Karpas-422 (cell line): Measurements from ENCODE around the gene PTGES. TPM values are rescaled to one million over a fixed set of nuclear protein-coding genes. Genes with fewer than 3 reads are reported as not detected.
"Not testable (repeated sequence)": the region's sequence is repeated elsewhere in the genome, so short reads cannot be mapped to it uniquely, and the experiment has no call there.

Source experiments
- DNase-seq: peaks from one replicate; pipeline ENCODE4 v3.0.0-alpha.2; 2015
- H2AFZ ChIP-seq: fragments of 200-600 bp; sonication (generic); 2 replicates; pipeline ENCODE4 v1.6.1; 2014; ENCODE audit warnings: antibody characterized with exemption, low read length, mixed read lengths
- H3K27ac ChIP-seq: fragments of 200-600 bp; sonication (generic); 2 replicates; pipeline ENCODE4 v1.5.1; 2014; ENCODE audit warnings: mild to moderate bottlenecking, low read length, moderate library complexity
- H3K27me3 ChIP-seq: fragments of 200-600 bp; sonication (generic); 2 replicates; pipeline ENCODE4 v1.6.1; 2014; ENCODE audit warnings: low read length, mixed read lengths
- H3K36me3 ChIP-seq: fragments of 200-600 bp; sonication (generic); 2 replicates; pipeline ENCODE4 v1.6.1; 2014; ENCODE audit warnings: low read length, mixed read lengths; ENCODE audit not compliant: insufficient read depth
- H3K4me1 ChIP-seq: fragments of 200-600 bp; sonication (generic); 2 replicates; pipeline ENCODE4 v1.6.1; 2014; ENCODE audit warnings: mild to moderate bottlenecking, low read length, mixed read lengths
- H3K4me2 ChIP-seq: fragments of 200-600 bp; sonication (generic); 2 replicates; pipeline ENCODE4 v1.6.1; 2014; ENCODE audit warnings: low read length, low read depth, mild to moderate bottlenecking; ENCODE audit not compliant: poor library complexity, severe bottlenecking
- H3K4me3 ChIP-seq: fragments of 200-600 bp; sonication (generic); 2 replicates; pipeline ENCODE4 v1.5.1; 2014; ENCODE audit warnings: mild to moderate bottlenecking, antibody characterized with exemption, low read length, mixed read lengths
- H3K79me2 ChIP-seq: fragments of 200-600 bp; sonication (generic); 2 replicates; pipeline ENCODE4 v1.6.1; 2014; ENCODE audit warnings: mild to moderate bottlenecking, low read length, mixed read lengths
- H3K9ac ChIP-seq: fragments of 200-600 bp; sonication (generic); 2 replicates; pipeline ENCODE4 v1.6.0; 2014; ENCODE audit warnings: low read length
- H3K9me2 ChIP-seq: fragments of 200-600 bp; sonication (generic), shearing (Covaris generic); replicated peaks from 2 replicates; pipeline ENCODE4 v1.6.0; 2014; ENCODE audit warnings: mild to moderate bottlenecking, low read length, moderate library complexity; ENCODE audit not compliant: insufficient read depth
- H3K9me3 ChIP-seq: fragments of 300-700, 200-600 bp; sonication (generic); 2 replicates; pipeline ENCODE4 v1.6.1; 2014; ENCODE audit warnings: low read length, mixed read lengths
- H4K20me1 ChIP-seq: fragments of 200-600 bp; sonication (generic); 2 replicates; pipeline ENCODE4 v1.6.1; 2014; ENCODE audit warnings: mild to moderate bottlenecking, antibody characterized with exemption, low read length, low read depth; ENCODE audit not compliant: insufficient read depth
- total RNA-seq: library from RNA; depleted of rRNA; stranded (reverse); fragments of >200 nt; shearing (Covaris generic); gene quantifications from 2 replicates; pipeline ENCODE4 v1.2.3, GENCODE V29; 2014; ENCODE audit warnings: low replicate concordance

The PTGES gene
- total RNA-seq, 1 experiment from 2014 or later, result not detected

DNA sequence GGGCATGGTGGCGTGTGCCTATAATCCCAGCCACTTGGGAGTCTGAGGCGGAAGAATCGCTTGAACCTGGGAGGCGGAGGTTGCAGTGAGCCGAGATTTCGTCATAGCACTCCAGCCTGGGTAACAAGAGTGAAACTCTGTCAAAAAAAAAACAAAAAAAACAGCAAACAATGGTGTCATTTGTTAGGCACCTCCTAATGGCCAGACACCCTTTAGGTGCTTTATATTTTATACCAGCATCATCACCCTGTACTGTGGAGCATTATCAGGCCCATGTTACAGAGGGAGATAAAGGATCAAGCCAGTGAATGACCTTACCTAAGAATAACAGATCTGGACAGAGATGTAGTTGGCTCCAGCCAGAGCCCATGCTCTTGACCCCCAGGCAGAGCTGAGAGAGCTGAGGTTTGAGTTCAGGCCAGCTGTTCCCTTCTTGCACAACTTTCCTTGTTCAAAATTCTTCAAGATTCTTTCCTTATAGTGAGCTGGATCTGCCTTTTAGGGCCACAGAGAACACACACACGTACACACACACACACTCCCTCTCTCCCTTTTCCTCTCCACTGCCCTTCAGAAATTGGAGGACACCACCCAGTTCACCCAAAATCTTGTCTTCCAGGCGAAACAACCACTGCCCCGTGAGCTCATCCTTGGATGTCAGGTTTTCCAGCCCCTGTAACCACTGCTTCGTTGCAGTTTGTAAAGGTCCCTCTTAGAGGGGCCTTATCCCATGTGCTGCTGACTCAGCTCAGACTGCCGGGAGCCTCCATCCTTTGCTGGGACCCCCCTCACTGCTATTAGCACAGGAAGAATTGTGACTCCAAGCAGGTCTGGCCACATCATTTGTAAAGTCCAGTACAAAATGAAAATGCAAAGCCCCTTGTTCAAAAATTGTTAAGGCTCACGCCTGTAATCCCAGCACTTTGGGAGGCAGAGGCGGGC, 10.4 kb upstream of the PTGES start:
- H3K4me1 ChIP-seq, result no peaks in the 10 kb centered on the region
- no peak overlapping the region for H3K27ac ChIP-seq
- H3K79me2 ChIP-seq, result no peaks in the 10 kb centered on the region
- H2AFZ ChIP-seq, result no peak overlapping the region
- DNase-seq, result no peak
- H3K9ac ChIP-seq, result no peak overlapping the region
- H3K27me3 ChIP-seq, result no peaks in the 10 kb centered on the region
- H3K4me2 ChIP-seq, result no peak overlapping the region
- H3K9me3 ChIP-seq, result no peaks in the 10 kb centered on the region
- H3K36me3 ChIP-seq, result no peaks in the 10 kb centered on the region
- no peak overlapping the region for H3K4me3 ChIP-seq
- H4K20me1 ChIP-seq, result no peaks in the 10 kb centered on the region
- no peaks in the 10 kb centered on the region for H3K9me2 ChIP-seq

DNA sequence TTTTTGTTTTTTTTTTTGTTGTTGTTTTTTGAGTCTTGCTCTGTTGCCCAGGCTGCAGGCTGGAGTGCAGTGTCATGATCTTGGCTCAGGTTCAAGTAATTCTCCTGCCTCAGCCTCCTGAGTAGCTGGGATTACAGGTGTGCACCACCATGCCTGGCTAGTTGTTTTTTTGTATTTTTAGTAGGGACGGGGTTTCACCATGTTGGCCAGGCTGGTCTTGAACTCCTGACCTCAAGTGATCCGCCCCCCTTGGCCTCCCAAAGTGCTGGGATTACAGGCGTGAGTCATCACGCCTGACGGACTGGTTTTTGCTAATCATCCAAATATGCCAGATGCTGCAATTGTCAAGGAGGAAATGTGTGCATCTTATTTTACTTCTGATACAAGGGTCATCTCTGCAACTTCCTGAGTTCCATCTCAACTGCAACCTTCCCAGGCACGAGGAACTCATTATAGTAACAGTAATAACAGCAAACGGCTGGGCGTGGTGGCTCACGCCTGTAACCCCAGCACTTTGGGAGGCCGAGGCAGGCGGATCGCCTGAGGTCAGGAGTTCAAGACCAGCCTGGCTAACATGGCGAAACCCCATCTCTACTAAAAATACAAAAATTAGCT, 9.6 kb upstream of the PTGES start:
- H3K9me2 ChIP-seq, DNase-seq, H3K4me2 ChIP-seq, H3K4me1 ChIP-seq, H3K9ac ChIP-seq, H3K27me3 ChIP-seq, H3K27ac ChIP-seq, H3K79me2 ChIP-seq, H3K9me3 ChIP-seq, H2AFZ ChIP-seq, H3K4me3 ChIP-seq, H3K36me3 ChIP-seq, H4K20me1 ChIP-seq: not testable (repeated sequence)

DNA sequence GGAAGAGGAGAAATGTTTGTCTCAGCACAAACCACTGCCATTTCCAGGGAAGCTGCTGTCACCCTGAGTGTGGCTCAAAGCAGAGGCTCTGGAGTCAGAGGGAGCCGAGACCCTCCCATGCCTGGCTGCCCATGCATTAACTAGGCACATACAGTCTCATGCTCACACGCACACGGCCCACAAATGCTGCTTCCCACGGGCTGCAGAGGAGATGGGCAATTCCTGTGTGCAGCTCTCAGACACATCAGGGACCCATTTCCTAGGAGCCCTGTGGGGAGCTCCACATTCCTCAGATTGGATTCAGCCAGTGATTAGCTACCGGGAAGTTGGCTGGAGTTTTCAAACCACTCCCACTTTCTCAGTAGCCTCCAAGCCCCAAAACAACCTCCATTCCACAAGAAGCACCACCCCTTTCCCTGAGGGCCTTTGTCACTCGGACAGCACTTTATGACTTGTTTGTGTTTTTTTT, 9.1 kb upstream of the PTGES start:
- no peaks in the 10 kb centered on the region for H3K9me2 ChIP-seq
- no peaks in the 10 kb centered on the region for H3K79me2 ChIP-seq
- no peaks in the 10 kb centered on the region for H3K4me1 ChIP-seq
- H2AFZ ChIP-seq, result no peak overlapping the region
- no peak overlapping the region for H3K9ac ChIP-seq
- H3K9me3 ChIP-seq, result no peaks in the 10 kb centered on the region
- no peak for DNase-seq
- no peaks in the 10 kb centered on the region for H3K27me3 ChIP-seq
- no peak overlapping the region for H3K27ac ChIP-seq
- no peaks in the 10 kb centered on the region for H4K20me1 ChIP-seq
- H3K36me3 ChIP-seq, result no peaks in the 10 kb centered on the region
- no peak overlapping the region for H3K4me2 ChIP-seq
- H3K4me3 ChIP-seq, result no peak overlapping the region

DNA sequence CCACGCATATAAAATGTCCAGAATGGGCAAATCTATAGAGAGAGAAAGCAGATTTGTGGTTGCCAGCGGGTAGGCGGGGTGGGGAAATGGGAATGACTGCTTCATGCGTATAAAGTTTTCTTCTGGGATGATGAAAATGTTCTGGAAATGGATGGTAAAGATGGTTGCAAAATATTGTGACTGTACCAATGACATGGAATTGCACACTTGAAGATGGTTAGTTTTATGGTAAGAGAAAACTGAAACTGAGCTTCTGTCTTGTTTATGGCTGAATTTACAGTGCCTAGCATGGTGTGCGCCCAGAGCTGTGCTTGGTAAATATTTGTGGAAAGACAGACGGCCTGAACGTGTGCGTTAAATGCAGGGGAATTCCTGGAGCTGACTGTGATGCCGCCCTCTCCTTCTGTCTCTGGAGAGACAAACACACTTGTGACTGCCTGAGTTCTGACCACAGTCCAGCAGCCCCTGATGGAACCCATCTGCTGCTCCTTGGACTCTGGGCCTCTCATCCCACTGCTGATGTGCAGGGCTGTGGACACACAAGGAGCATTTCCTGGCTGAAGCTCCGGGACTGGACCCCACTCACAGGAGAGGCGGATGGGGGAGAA, 8.6 kb upstream of the PTGES start:
- H3K4me1 ChIP-seq, result no peaks in the 10 kb centered on the region
- H3K9ac ChIP-seq, result no peak overlapping the region
- H3K4me3 ChIP-seq, result no peak overlapping the region
- H3K9me2 ChIP-seq, result no peaks in the 10 kb centered on the region
- no peaks in the 10 kb centered on the region for H3K36me3 ChIP-seq
- no peak overlapping the region for H2AFZ ChIP-seq
- no peak overlapping the region for H3K4me2 ChIP-seq
- H3K27me3 ChIP-seq, result no peaks in the 10 kb centered on the region
- no peak overlapping the region for H3K27ac ChIP-seq
- H3K79me2 ChIP-seq, result no peaks in the 10 kb centered on the region
- H4K20me1 ChIP-seq, result no peaks in the 10 kb centered on the region
- no peak for DNase-seq
- H3K9me3 ChIP-seq, result no peaks in the 10 kb centered on the region

DNA sequence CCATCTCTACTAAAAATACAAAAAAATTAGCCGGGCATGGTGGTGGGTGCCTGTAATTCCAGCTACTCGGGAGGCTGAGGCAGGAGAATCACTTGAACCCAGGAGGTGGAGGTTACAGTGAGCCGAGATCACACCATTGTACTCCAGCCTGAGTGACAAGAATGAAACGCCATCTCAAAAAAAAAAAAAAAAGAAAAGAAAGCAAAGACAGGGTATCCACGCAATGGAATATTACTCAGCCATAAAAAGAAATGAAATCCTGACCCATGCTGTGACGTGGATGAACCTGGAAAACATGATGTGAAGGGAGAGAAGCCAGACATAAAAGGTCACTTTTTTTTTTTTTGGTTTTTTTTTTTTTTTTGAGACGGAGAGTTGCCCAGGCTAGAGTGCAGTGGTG, 7.9 kb upstream of the PTGES start:
- H2AFZ ChIP-seq, H3K36me3 ChIP-seq, H3K27ac ChIP-seq, H3K27me3 ChIP-seq, H4K20me1 ChIP-seq, H3K4me3 ChIP-seq, H3K9me2 ChIP-seq, H3K4me2 ChIP-seq, H3K9ac ChIP-seq, H3K79me2 ChIP-seq, H3K4me1 ChIP-seq, DNase-seq, H3K9me3 ChIP-seq: not testable (repeated sequence)

DNA sequence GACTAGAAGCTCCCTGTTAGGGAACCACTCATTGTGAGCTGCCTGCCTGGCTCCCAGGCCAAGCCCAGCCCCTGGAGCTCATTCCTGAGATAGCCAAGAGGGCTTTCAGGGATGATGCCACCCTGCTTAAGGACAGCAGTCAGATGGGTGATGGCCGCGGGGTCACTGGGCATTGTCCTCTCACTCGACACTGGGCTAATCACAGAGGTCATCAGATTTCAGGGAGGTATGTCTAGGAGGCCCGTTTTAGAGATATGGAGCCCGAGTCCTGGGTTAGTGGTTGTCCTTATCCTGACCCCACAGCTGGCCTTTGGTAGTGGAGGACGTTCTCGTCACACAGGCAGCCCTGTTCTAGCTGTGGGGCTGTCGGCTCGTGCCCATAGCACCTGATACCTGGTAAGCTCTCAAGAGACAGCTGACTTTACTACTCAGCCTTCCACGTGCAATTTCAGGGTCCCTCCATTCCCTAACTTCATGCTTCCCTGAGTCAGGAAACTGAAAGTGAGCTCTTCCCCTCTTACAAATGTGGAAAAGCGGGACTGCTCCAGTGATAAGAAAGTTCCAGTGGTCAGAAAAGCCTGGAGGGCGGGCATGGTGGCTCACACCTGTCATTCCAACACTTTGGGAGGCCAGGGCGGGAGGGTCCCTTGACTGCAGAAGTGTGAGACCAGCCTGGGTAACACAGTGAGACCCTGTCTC, 7.1 kb upstream of the PTGES start:
- Histone ChIP-seq H3K27ac (no peak overlapping the region), H3K9ac (no peak overlapping the region), H2AFZ (no peak overlapping the region), H3K79me2 (no peaks in the 10 kb centered on the region), H3K9me2 (no peaks in the 10 kb centered on the region), H3K27me3 (no peaks in the 10 kb centered on the region), H3K36me3 (no peaks in the 10 kb centered on the region), H3K4me2 (no peak overlapping the region), H3K4me1 (no peaks in the 10 kb centered on the region), H4K20me1 (no peaks in the 10 kb centered on the region), H3K9me3 (no peaks in the 10 kb centered on the region), H3K4me3 (no peak overlapping the region)
- DNase-seq, result no peak

DNA sequence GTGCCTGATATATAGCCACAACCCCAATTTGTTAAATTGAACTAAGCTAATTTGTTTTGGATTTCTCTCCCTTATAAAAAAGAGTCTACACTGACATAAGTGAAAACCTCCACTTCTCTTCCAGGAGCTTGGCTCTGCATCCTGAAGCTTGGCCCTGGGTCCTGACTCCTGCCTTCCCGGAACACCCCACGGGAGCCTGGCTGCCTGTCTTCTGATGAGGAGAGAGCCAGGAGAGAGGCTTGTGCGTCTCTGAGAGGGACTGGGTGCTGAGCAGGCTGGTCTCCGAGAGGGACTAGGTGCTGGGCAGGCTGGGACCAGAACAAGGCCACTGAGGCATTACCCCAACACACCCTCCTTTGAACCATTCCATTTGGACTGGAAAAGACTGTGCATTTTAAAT, 6.5 kb upstream of the PTGES start:
- no peaks in the 10 kb centered on the region for H3K79me2 ChIP-seq
- no peaks in the 10 kb centered on the region for H3K36me3 ChIP-seq
- no peak overlapping the region for H3K4me2 ChIP-seq
- no peak overlapping the region for H2AFZ ChIP-seq
- H3K4me1 ChIP-seq, result no peaks in the 10 kb centered on the region
- no peaks in the 10 kb centered on the region for H3K9me2 ChIP-seq
- H3K27ac ChIP-seq, result no peak overlapping the region
- no peaks in the 10 kb centered on the region for H3K9me3 ChIP-seq
- no peaks in the 10 kb centered on the region for H4K20me1 ChIP-seq
- no peak for DNase-seq
- H3K9ac ChIP-seq, result no peak overlapping the region
- no peak overlapping the region for H3K4me3 ChIP-seq
- H3K27me3 ChIP-seq, result no peaks in the 10 kb centered on the region

DNA sequence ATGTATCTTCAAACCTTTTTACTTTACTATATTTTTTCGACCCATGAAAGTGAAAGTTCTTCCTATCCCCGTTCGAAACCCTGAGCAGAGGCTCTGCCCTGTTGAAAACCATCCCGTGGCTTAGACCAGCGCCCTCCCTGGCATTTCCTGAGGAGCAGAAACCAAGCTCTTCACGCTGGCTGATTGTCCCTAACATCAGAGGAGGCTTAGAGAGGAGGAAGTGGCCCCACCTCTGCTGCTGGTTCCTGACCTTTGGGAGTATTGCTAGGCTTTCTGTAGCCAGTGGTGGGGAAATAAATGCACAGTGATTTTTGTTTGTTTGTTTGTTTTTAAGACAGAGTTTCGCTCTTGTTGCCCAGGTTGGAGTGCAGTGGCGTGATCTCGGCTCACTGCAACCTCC, 4.2 kb upstream of the PTGES start:
- no peak for DNase-seq
- Histone ChIP-seq H3K4me2 (no peak overlapping the region), H3K4me3 (no peak overlapping the region), H3K27ac (no peak overlapping the region), H3K36me3 (no peaks in the 10 kb centered on the region), H2AFZ (no peak overlapping the region), H3K9me2 (no peaks in the 10 kb centered on the region), H3K9ac (no peak overlapping the region), H3K9me3 (no peaks in the 10 kb centered on the region), H3K4me1 (no peaks in the 10 kb centered on the region), H4K20me1 (no peaks in the 10 kb centered on the region), H3K27me3 (no peaks in the 10 kb centered on the region), H3K79me2 (no peaks in the 10 kb centered on the region)
